NCI-H1436 treated with DMSO at 0.1 percent for 48 hours (cell line): ENCODE results near the gene OR8J1.
"Not testable (repeated sequence)": the region's sequence is repeated elsewhere in the genome, so short reads cannot be mapped to it uniquely, and the experiment has no call there.

Experiments
- DNase-seq: peaks from one replicate; lab custom pipeline; 2025; lab: John Stamatoyannopoulos, UW

Gene OR8J1

GRCh38 chr11:56353991-56354390 is at the start of gene OR8J1:
Gene OR8J1, plus strand, starts transcription at chr11:56354291. Its CDS starts 5,956 bp downstream, at chr11:56360247.
- DNase-seq, result no peak

- no peak for DNase-seq
Observed at GRCh38 chr11:56307836-56308235, 46.3 kb upstream of the OR8J1 start.

GRCh38 chr11:56314844-56315243 is 39.2 kb upstream of the OR8J1 start, which contains the start of gene OR8K3:
Gene OR8K3, plus strand, starts transcription at chr11:56315144. Its CDS starts 3,163 bp downstream, at chr11:56318307.
- no peak for DNase-seq

- DNase-seq, result no peak
Observed at GRCh38 chr11:56331861-56332491, 22.1 kb upstream of the OR8J1 start.

- no peak for DNase-seq
Observed at GRCh38 chr11:56333156-56333555, 20.9 kb upstream of the OR8J1 start.

- DNase-seq, result no peak
Observed at GRCh38 chr11:56340289-56340688, 13.8 kb upstream of the OR8J1 start.

- DNase-seq, result no peak
Observed at GRCh38 chr11:56345739-56346138, 8.4 kb upstream of the OR8J1 start, which contains the start of gene OR8K1. Gene OR8K1, plus strand, starts transcription at chr11:56346039. Its CDS starts 0 bp downstream, at chr11:56346039.

GRCh38 chr11:56375324-56375723 is 21.2 kb downstream of the OR8J1 start, which contains the start of gene OR8U1:
Gene OR8U1, plus strand, starts transcription at chr11:56375624. Its CDS starts 0 bp downstream, at chr11:56375624.
- no peak for DNase-seq

GRCh38 chr11:56380120-56380519 is 26.0 kb downstream of the OR8J1 start:
- DNase-seq, result no peak

- DNase-seq, result no peak
Observed at GRCh38 chr11:56394381-56394780, 40.3 kb downstream of the OR8J1 start.

GRCh38 chr11:56396047-56396446 is 42.0 kb downstream of the OR8J1 start:
- no peak for DNase-seq

GRCh38 chr11:56401858-56402461 is 47.9 kb downstream of the OR8J1 start:
- DNase-seq, result not testable (repeated sequence)

GRCh38 chr11:56404393-56404792 is 50.3 kb downstream of the OR8J1 start:
- DNase-seq, result no peak

GRCh38 chr11:56410801-56411200 is 56.7 kb downstream of the OR8J1 start:
- DNase-seq, result no peak
